ENCODE results near the gene PHGDH.

GRCh38 chr1:119732465-119733168 lies 20.9 kb downstream of the PHGDH start:
- TF ChIP-seq CTCF (IDR thresholded peaks at IDR 0.05; ENCODE audit: insufficient read depth, low read length) (no peak), POLR2AphosphoS5 (IDR thresholded peaks at IDR 0.05; ENCODE audit: low read depth) (no peak), SPI1 (IDR thresholded peaks at IDR 0.05; ENCODE audit: borderline replicate concordance, low read depth) (no peak), GABPA (IDR thresholded peaks at IDR 0.05; ENCODE audit: low read depth) (no peak)
- TF ChIP-seq, protein P1, sequence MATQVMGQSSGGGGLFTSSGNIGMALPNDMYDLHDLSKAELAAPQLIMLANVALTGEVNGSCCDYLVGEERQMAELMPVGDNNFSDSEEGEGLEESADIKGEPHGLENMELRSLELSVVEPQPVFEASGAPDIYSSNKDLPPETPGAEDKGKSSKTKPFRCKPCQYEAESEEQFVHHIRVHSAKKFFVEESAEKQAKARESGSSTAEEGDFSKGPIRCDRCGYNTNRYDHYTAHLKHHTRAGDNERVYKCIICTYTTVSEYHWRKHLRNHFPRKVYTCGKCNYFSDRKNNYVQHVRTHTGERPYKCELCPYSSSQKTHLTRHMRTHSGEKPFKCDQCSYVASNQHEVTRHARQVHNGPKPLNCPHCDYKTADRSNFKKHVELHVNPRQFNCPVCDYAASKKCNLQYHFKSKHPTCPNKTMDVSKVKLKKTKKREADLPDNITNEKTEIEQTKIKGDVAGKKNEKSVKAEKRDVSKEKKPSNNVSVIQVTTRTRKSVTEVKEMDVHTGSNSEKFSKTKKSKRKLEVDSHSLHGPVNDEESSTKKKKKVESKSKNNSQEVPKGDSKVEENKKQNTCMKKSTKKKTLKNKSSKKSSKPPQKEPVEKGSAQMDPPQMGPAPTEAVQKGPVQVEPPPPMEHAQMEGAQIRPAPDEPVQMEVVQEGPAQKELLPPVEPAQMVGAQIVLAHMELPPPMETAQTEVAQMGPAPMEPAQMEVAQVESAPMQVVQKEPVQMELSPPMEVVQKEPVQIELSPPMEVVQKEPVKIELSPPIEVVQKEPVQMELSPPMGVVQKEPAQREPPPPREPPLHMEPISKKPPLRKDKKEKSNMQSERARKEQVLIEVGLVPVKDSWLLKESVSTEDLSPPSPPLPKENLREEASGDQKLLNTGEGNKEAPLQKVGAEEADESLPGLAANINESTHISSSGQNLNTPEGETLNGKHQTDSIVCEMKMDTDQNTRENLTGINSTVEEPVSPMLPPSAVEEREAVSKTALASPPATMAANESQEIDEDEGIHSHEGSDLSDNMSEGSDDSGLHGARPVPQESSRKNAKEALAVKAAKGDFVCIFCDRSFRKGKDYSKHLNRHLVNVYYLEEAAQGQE (IDR thresholded peaks at IDR 0.05; ENCODE audit: insufficient replicate concordance, low read depth), result no peak

All from HL-60 (cell line).